Omental fat pad (tissue), 4 donors: ENCODE data around the gene NDUFS6. TPM values are rescaled to one million over a fixed set of nuclear protein-coding genes. Genes with fewer than 3 reads are reported as not detected.
A peak's percentile ranks its signal among the peaks of the same experiment; 100 is the strongest.
"Not testable (repeated sequence)": the region's sequence is repeated elsewhere in the genome, so short reads cannot be mapped to it uniquely, and the experiment has no call there.

Source experiments
- ATAC-seq: fragments of 150-250 bp; one replicate; pipeline ENCODE4 v1.9.1; 2016; ENCODE audit warnings: mild to moderate bottlenecking, moderate library complexity; ENCODE audit not compliant: low FRiP score
- DNase-seq: peaks from one replicate; pipeline ENCODE4 v3.0.0-alpha.2; 2019; ENCODE audit warnings: low spot score
- total RNA-seq, 4 donors: library from RNA; depleted of rRNA; stranded (reverse); fragments of >200 nt; gene quantifications; one replicate each; pipeline ENCODE4 v1.1.0, GENCODE V29; 2016
- TF ChIP-seq, protein P1 (sequence below), 3 donors: fragments of 450-650 bp; IDR thresholded peaks; one replicate each; pipeline ENCODE4 v1.5.1; 2016 to 2017; ENCODE audit warnings: antibody characterized with exemption in 3 of 3, mild to moderate bottlenecking in 3 of 3, moderate library complexity in 2 of 3

The NDUFS6 gene
- total RNA-seq, 4 donors from 2014 or later = 34.3 to 81.2 (median 44.2) TPM

DNA sequence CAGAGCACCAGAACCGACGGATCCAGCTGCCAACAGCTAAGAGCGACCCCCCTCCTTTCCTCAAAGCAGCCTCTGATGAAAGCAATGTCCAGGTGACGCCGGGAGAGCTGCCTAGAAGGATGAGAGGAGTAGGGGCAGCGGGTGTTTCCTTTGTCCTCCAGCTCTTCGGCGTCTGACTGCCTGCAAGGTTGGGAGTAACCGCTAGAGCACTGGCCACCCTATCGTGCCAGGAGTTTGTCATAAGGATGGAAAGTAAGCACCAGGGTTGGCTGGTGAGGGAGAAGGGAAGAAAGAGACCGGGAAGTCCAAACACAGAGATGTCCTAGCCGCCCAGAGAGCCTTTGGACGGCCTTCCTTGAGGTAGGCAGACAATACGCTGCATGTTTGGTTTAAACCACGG lies 12.4 kb upstream of the NDUFS6 start:
- no peak for ATAC-seq
- TF ChIP-seq, protein P1, sequence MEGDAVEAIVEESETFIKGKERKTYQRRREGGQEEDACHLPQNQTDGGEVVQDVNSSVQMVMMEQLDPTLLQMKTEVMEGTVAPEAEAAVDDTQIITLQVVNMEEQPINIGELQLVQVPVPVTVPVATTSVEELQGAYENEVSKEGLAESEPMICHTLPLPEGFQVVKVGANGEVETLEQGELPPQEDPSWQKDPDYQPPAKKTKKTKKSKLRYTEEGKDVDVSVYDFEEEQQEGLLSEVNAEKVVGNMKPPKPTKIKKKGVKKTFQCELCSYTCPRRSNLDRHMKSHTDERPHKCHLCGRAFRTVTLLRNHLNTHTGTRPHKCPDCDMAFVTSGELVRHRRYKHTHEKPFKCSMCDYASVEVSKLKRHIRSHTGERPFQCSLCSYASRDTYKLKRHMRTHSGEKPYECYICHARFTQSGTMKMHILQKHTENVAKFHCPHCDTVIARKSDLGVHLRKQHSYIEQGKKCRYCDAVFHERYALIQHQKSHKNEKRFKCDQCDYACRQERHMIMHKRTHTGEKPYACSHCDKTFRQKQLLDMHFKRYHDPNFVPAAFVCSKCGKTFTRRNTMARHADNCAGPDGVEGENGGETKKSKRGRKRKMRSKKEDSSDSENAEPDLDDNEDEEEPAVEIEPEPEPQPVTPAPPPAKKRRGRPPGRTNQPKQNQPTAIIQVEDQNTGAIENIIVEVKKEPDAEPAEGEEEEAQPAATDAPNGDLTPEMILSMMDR (IDR thresholded peaks at IDR 0.05) = no peak
- peak; percentile 6 for DNase-seq

DNA sequence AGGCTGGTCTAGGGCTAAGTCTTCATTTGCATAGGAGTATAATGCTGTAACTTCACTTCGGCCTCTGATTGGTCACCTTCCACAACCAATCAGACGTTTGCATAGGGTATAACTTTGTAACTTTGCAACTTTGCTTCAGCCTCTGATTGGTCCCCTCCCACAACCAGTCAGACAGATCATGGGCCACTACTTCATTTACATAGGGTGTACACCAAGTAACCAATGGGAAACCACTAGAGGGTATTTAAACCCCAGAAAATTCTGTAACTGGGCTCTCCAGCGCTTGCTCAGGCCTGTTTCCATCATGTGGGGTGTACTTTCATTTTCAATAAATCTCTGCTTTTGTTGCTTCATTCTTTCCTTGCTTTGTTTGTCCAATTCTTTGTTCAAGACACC lies 11.8 kb upstream of the NDUFS6 start:
- DNase-seq, ATAC-seq: not testable (repeated sequence)

DNA sequence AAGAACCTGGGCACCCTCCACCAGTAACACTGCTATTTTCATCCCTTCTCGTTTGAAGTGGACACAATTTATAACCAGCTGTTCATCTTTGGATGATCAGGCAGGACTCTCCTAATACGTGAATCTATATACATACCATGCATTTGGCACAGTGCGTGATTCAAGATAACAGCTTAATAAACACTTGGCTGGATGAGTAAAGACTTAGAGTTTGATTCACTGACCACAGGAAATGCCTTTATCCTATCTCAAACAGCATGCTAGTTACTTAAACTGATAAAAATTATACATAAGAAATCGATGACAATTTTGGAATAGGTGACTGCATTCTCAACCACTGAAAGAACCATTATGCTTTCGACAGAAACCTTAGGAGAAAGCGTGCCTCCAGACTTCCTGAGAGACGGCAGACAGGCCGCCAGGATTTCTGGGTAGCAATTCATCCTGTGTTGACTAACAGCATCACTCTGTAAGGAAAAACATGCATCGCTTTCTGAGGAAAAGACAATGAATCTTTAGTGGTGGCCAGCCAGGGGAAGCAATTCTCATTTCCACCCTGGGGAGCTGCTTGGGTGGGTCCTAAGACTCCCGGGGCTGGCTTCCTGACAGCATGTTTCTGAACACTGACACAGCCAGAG lies 11.3 kb upstream of the NDUFS6 start:
- TF ChIP-seq, protein P1 (IDR thresholded peaks at IDR 0.05) = no peak
- DNase-seq = no peak
- no peak for ATAC-seq

DNA sequence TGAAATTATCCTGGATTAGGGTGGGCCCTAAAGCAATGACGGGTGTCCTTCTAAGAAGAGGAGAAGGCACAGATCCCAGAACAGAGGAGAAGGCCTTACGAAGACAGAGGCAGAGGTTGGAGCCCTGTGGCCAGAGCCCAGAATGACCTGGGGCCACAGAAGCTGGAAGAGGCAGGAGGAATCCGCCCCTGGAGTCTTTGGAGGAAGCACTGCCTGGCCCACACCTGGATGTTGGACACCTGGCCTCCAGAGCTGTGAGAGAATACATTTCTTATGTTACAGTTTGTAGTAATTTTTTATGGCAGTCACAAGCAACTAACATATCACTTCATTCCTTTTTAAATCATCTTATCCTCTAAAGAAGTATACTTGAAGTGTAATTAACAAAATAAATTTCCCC lies 10.0 kb upstream of the NDUFS6 start:
- ATAC-seq = no peak
- TF ChIP-seq, protein P1 (IDR thresholded peaks at IDR 0.05) = no peak
- DNase-seq = no peak

DNA sequence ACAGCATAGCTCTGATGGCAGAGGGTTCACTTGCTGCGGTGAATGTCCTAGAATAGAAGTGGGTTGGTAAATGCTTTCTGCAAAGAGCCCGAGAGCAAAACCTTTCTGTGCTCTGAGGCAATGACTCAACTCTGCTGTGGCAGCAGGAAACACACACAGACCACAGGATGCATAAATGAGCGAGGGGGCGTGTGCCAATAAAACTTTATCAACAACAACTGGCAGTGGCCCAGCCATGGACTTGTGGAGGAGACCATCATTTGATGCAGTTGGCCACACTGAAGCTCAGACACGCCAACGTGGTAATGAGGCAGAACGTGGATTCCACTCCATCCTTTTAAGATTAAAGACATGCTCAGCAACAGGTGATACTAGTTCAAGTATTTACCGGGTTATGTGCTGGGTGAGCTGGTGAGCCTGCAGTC lies 8.4 kb upstream of the NDUFS6 start:
- TF ChIP-seq, protein P1 (IDR thresholded peaks at IDR 0.05) = no peak
- no peak for DNase-seq
- no peak for ATAC-seq

DNA sequence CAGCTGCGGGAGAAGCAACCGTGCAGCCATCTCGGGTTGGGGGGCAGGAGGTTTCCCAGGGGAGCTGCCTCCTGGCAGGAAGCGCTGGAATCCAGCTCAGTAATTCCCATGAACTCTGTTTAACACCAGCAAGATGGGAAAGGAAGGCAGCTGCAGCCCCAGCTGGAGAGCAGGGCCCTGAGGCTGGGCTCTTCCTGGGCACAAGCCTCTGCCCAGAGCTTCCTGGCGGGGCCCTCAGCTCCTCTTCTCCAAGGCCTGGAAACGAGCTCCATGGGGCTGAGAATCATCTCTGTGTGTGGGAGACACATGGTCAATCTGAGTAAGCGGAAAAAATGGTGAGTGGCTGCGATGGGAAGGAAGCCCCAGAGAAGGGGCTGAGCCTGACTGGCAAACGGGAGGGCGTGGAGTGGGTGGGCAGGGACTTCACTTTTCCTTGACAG lies 7.9 kb upstream of the NDUFS6 start:
- TF ChIP-seq, protein P1 (IDR thresholded peaks at IDR 0.05) = no peak
- ATAC-seq = no peak
- DNase-seq = no peak

DNA sequence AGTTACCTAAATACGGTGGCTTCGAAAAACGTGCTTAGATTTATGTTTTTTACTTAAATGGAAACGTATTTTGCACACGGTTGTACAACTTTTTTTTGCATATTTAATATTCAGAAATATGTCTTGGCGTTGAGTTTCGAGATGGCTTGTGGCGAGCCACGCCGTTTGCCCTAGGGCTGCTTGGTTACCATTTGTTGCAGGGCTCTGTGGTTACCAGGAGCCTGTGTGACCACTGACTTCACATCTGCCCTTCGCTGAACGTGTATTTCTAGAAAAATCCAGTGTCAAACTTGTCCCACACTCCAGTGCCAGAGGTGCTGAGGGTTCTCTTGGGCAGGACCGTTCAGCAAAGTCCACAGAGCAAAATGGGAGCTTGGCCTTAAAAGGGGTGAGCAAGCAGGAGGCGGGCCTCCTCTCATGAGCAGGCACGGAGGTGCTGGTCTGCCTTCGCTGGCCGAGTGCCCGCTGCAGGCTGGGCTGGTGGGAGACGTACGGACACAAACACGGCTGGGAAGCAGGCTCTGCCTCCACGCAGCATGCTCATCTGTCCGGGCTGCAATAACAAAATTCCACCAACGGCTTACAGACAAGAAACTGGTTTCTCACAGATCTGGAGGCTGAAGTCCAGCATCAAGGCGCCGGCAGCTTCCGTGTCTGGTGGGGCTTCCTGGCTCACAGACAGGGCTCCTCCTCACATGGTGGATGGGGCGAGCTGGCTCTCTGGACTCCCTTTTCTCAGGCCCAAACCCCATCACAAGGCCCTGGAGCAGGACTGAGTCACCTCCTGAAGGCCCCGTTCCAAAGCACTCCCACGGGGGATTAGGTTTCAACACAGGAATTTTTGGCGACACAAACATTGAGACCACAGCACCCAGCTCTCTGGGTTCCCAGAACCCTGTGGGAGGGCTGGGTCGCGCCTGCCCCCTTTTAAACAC lies 7.0 kb upstream of the NDUFS6 start:
- TF ChIP-seq, protein P1 (IDR thresholded peaks at IDR 0.05) = no peak
- ATAC-seq (no peak), DNase-seq (no peak)
